PC-3 (cell line): Measurements from ENCODE around the gene UQCC5. TPM values are rescaled to one million over a fixed set of nuclear protein-coding genes. Genes with fewer than 3 reads are reported as not detected.

Experiments used
- ATAC-seq: fragments of 200-7000 bp; cut with Tn5 transposase; 2 replicates; pipeline ENCODE4 v1.9.1; 2020; ENCODE audit warnings: mild to moderate bottlenecking, moderate library complexity
- BruUV-seq: library from RNA; stranded (reverse); fragments of 400-500 nt; replicated peaks from 2 replicates; lab custom pipeline; 2021; lab: Mats Ljungman, UMichigan
- CTCF ChIA-PET: fragments of 300-600 bp; sonication (Branson Sonifier 250); formaldehyde crosslinking; loops from one replicate; lab custom pipeline; 2022; ENCODE audit warnings: antibody characterized with exemption; lab: Charles Lee
- POLR2A ChIA-PET: fragments of 300-600 bp; sonication (Branson Sonifier 250); formaldehyde crosslinking; loops from one replicate; lab custom pipeline; 2022; ENCODE audit warnings: antibody characterized with exemption; ENCODE audit not compliant: unreplicated experiment; lab: Charles Lee
- DNase-seq: peaks from one replicate; pipeline ENCODE4 v3.0.0-alpha.2; 2015
- H2AFZ ChIP-seq: fragments of 300-600 bp; sonication (generic); 2 replicates; pipeline ENCODE4 v1.6.0; 2016; ENCODE audit warnings: antibody characterized with exemption, low read length
- H3F3A ChIP-seq: fragments of 300-600 bp; sonication (generic); one replicate; pipeline ENCODE4 v1.6.0; 2017; ENCODE audit warnings: antibody characterized with exemption, low read length, control low read depth, mild to moderate bottlenecking; ENCODE audit not compliant: unreplicated experiment
- H3K27ac ChIP-seq: fragments of 300-600 bp; sonication (generic); 2 replicates; pipeline ENCODE4 v1.5.1; 2016; ENCODE audit warnings: mild to moderate bottlenecking, low read length
- H3K27me3 ChIP-seq: fragments of 300-600 bp; sonication (generic); 2 replicates; pipeline ENCODE4 v1.6.1; 2016; ENCODE audit warnings: low read length, mixed read lengths
- H3K36me3 ChIP-seq: fragments of 300-600 bp; sonication (generic); 2 replicates; pipeline ENCODE4 v1.6.1; 2016; ENCODE audit warnings: low read depth, mixed run types, low read length, mixed read lengths
- H3K4me1 ChIP-seq: fragments of 300-600 bp; sonication (generic); 2 replicates; pipeline ENCODE4 v1.5.1; 2016; ENCODE audit warnings: low read length; ENCODE audit not compliant: insufficient read depth
- H3K4me2 ChIP-seq: fragments of 300-600 bp; sonication (generic); 2 replicates; pipeline ENCODE4 v1.6.0; 2016; ENCODE audit warnings: low read length
- H3K4me3 ChIP-seq: fragments of 300-600 bp; sonication (generic); 2 replicates; pipeline ENCODE4 v1.5.1; 2016; ENCODE audit warnings: mild to moderate bottlenecking, low read length, mixed read lengths
- H3K79me2 ChIP-seq: fragments of 300-600 bp; sonication (generic); 2 replicates; pipeline ENCODE4 v1.6.1; 2017; ENCODE audit warnings: low read length, mixed read lengths
- H3K9ac ChIP-seq: fragments of 300-600 bp; sonication (generic); 2 replicates; pipeline ENCODE4 v1.6.0; 2016; ENCODE audit warnings: mild to moderate bottlenecking, low read length
- H3K9me2 ChIP-seq: fragments of 300-600 bp; sonication (generic); replicated peaks from 2 replicates; pipeline ENCODE4 v1.6.1; 2016; ENCODE audit warnings: mixed run types, low read length, mixed read lengths
- H3K9me3 ChIP-seq: fragments of 300-600 bp; sonication (generic); 2 replicates; pipeline ENCODE4 v1.6.1; 2016; ENCODE audit warnings: low read length, mixed read lengths
- H4K20me1 ChIP-seq: fragments of 300-600 bp; sonication (generic); 2 replicates; pipeline ENCODE4 v1.6.1; 2016; ENCODE audit warnings: low read length, mixed read lengths
- CTCF ChIP-seq: fragments of 300-600 bp; sonication (generic); conservative IDR thresholded peaks from 2 replicates; pipeline ENCODE4 v1.5.1; 2017; ENCODE audit warnings: antibody characterized with exemption, low read depth, mild to moderate bottlenecking, low read length
- EZH2 ChIP-seq: fragments of 300-600 bp; sonication (generic); IDR thresholded peaks from one replicate; pipeline ENCODE4 v1.6.1; 2017; ENCODE audit warnings: antibody characterized with exemption, mild to moderate bottlenecking, low read length; ENCODE audit not compliant: unreplicated experiment
- EZH2phosphoT487 ChIP-seq: fragments of 300-600 bp; sonication (generic); IDR thresholded peaks from 2 replicates; pipeline ENCODE4 v1.6.1; 2018; ENCODE audit warnings: mild to moderate bottlenecking, antibody characterized with exemption, low read length, borderline replicate concordance
- intact Hi-C: fragments of 100-400 bp; cut with micrococcal nuclease; formaldehyde crosslinking; loops from 2 replicates; pipeline ENCODE4 v1.9.0; 2023
- total RNA-seq: library from RNA; depleted of rRNA; stranded (reverse); fragments of >200 nt; gene quantifications from 2 replicates; pipeline ENCODE4 v1.2.3, GENCODE V29; 2014

UQCC5 gene
- total RNA-seq, 1 experiment from 2014 or later = 26.1 TPM

GRCh38 chr3:52547143-52547542 lies 10.7 kb downstream of the UQCC5 start:
- H3K79me2 ChIP-seq = peaks cover 5% of the 10 kb centered on the region; the same call in 1 of the 2 replicates
- H3K4me3 ChIP-seq = no peak overlapping the region
- DNase-seq (no peak), ATAC-seq (no peak)
- CTCF ChIA-PET = interaction anchor here (0.6 kb wide), 1 partner anchor 173 kb away, joined by 3 read pairs; no protein-coding TSS in a partner anchor
- no peak for TF ChIP-seq EZH2phosphoT487
- TF ChIP-seq CTCF = no peak
- no peak for TF ChIP-seq EZH2
- BruUV-seq = no TSS peak
- no peaks in the 10 kb centered on the region for H4K20me1 ChIP-seq
- H2AFZ ChIP-seq = no peak overlapping the region
- peaks cover 32% of the 10 kb centered on the region for H3K36me3 ChIP-seq
- no peaks in the 10 kb centered on the region for H3F3A ChIP-seq
- H3K9me2 ChIP-seq = no peaks in the 10 kb centered on the region
- no peaks in the 10 kb centered on the region for H3K9me3 ChIP-seq
- H3K9ac ChIP-seq = no peak overlapping the region
- no peaks in the 10 kb centered on the region for H3K27me3 ChIP-seq
- no peak overlapping the region for H3K4me2 ChIP-seq
- no peak overlapping the region for H3K27ac ChIP-seq
- intact Hi-C loops = no loop called here
- POLR2A ChIA-PET = no interaction called here
- H3K4me1 ChIP-seq = no peaks in the 10 kb centered on the region

- Histone ChIP-seq H4K20me1 (no peaks in the 10 kb centered on the region), H3F3A (no peaks in the 10 kb centered on the region), H3K27ac (no peak overlapping the region), H3K79me2 (no peaks in the 10 kb centered on the region), H3K9ac (no peak overlapping the region), H3K9me2 (no peaks in the 10 kb centered on the region), H3K4me3 (no peak overlapping the region), H3K4me2 (no peak overlapping the region), H2AFZ (no peak overlapping the region), H3K36me3 (peaks cover 48% of the 10 kb centered on the region), H3K4me1 (no peaks in the 10 kb centered on the region), H3K27me3 (no peaks in the 10 kb centered on the region), H3K9me3 (no peaks in the 10 kb centered on the region)
- POLR2A ChIA-PET = interaction anchor here (0.5 kb wide), 1 partner anchor 25 kb away, joined by 3 read pairs; no protein-coding TSS in a partner anchor
- no TSS peak for BruUV-seq
- intact Hi-C loops = no loop called here
- CTCF ChIA-PET = interaction anchor here (0.5 kb wide), 1 partner anchor 14 kb away, joined by 4 read pairs; no protein-coding TSS in a partner anchor
- ATAC-seq = no peak
- TF ChIP-seq EZH2phosphoT487 (no peak), CTCF (no peak), EZH2 (no peak)
- no peak for DNase-seq
Measured at GRCh38 chr3:52551118-52551517, 14.7 kb downstream of the UQCC5 start.

GRCh38 chr3:52552089-52552488 lies 15.7 kb downstream of the UQCC5 start:
- peaks cover 45% of the 10 kb centered on the region for H3K36me3 ChIP-seq
- no peak overlapping the region for H3K27ac ChIP-seq
- no peaks in the 10 kb centered on the region for H3K4me1 ChIP-seq
- H3K9me3 ChIP-seq = no peaks in the 10 kb centered on the region
- DNase-seq (no peak), ATAC-seq (peak; percentile 64)
- H2AFZ ChIP-seq = no peak overlapping the region
- no peak overlapping the region for H3K9ac ChIP-seq
- TF ChIP-seq EZH2phosphoT487 (no peak), CTCF (no peak), EZH2 (no peak)
- ChIA-PET POLR2A (no interaction called here), CTCF (interaction anchor here (0.5 kb wide), 1 partner anchor 127 kb away, joined by 3 read pairs; no protein-coding TSS in a partner anchor)
- no peaks in the 10 kb centered on the region for H3K79me2 ChIP-seq
- H3F3A ChIP-seq = no peaks in the 10 kb centered on the region
- H3K4me3 ChIP-seq = no peak overlapping the region
- BruUV-seq = no TSS peak
- intact Hi-C loops = no loop called here
- no peaks in the 10 kb centered on the region for H3K9me2 ChIP-seq
- no peaks in the 10 kb centered on the region for H4K20me1 ChIP-seq
- H3K4me2 ChIP-seq = no peak overlapping the region
- no peaks in the 10 kb centered on the region for H3K27me3 ChIP-seq
